COLO829 (cell line): ENCODE data around the gene GOLGA6L7.
"Not testable (repeated sequence)": the region's sequence is repeated elsewhere in the genome, so short reads cannot be mapped to it uniquely, and the experiment has no call there.

Source experiments
- DNase-seq: peaks from one replicate; pipeline ENCODE4 v3.0.0; 2012; ENCODE audit warnings: low spot score

GOLGA6L7 gene

DNA sequence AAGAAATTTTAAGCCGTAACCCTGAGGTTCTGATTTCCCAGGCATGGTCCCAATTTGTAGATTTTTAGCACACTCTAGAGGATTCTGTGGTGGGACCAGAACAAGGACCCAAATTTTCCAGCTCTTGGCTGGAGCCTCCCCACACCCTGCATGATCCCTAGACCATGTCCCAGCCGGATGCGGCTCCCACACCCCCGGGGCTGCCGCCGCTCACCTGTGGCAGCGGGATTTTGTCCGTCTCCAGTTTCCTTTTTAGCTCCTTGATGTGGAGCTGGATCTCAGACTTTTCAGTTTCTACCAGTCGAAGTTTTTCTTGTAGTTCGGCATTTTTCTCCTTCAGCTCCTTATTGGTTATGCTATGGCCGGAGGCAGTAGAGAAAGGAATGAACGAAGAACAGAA is 4.9 kb downstream of the GOLGA6L7 start:
- not testable (repeated sequence) for DNase-seq

DNA sequence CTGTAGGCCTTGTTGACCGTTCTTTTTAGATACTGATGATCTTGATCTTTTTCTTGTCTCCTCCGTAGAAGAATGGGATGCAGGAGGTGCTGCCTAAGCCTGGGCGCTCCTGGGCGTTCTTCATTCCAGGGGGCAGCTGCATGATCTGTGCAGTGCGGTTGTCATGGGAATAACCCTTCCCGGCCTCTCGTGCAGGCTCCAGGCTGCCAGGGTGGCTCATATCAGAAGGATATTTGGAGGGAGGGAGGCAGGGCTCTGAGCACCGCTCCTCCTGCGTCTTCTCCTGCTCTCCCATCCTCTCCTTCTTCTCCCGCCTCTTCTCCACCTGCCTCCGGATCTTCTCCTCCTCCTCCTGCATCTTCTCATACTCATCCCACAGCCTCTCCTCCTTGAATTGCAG is 6.2 kb downstream of the GOLGA6L7 start:
- not testable (repeated sequence) for DNase-seq

DNA sequence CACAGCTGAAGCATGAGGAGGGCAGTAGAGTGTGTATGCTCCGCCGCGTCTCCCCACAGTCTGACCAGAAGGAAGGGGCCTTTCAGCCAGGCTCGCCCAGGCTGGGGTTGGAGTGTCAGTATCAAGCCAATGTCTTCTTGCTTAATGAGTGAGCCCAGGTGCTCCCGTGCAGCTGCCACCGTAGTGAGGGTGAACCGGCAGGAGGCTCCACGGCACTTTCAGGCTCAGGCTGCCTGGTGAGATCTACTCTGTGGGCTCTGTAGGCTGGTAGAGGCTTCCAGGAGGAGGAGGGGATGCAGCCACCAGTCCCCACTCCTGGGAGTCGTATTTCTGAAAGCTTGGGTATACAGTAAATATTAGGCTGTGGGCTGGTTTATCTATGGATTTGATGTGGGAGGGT is 8.2 kb downstream of the GOLGA6L7 start:
- not testable (repeated sequence) for DNase-seq

DNA sequence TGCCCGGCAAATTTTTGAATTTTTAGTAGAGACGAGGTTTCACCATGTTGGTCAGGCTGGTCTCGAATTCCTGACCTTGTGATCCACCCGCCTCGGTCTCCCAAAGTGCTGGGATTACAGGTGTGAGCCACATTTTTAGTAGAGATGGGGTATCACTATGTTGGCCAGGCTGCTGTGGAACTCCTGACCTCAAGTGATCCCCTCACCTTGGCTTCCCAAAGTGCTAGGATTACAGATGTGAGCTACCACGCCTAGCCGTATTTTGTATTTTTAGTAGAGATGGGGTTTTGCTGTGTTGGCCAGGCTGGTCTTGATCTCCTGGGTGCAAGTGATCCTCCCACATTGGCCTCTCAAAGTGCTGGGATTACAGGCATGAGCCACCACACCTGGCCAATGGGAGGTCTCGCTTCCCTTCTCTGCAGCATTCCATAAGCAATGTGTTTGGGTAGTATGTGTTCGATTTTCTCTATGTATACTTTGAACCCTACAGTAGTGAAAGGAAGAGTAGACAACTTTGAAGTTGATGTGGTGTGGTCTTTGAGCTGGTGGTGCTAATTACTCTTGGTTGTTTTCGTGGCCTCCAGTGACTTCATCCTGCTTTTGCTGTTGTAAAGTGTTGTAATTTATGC is 13.4 kb downstream of the GOLGA6L7 start:
- DNase-seq, result not testable (repeated sequence)

DNA sequence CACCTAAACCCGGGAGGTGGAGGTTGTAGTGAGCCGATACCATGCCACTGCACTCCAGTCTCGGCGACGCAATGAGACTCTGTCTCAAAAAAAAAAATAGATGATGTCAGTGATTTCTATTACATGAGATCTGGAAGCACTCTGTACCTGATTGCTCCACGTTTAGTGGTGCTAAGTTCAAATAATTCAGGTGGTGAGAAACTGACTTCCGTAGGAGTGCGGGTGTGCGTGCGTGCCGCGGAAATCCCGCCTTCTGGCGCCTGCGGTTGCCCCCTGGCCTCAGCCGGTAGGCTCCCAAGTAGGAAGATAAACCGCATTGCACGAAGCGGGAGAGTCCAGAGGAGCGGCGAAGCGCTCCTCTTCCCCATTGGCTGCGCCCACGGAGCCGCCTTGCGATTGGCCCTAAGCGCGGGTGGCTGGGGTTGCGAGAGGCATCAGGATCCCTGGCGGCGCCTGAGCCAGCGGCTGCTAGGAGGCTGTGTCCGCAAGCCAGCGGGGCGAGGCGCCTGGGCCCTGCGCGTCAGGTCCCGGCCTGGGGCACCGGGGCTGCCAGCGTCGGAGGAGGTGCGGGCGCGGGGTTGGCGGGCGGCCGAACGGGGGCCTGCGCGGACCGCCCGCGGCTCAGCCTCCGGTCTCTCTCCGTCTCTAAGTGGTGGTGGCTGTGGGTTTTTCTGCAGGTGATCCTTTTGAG is 16.4 kb downstream of the GOLGA6L7 start:
- DNase-seq, result not testable (repeated sequence)

DNA sequence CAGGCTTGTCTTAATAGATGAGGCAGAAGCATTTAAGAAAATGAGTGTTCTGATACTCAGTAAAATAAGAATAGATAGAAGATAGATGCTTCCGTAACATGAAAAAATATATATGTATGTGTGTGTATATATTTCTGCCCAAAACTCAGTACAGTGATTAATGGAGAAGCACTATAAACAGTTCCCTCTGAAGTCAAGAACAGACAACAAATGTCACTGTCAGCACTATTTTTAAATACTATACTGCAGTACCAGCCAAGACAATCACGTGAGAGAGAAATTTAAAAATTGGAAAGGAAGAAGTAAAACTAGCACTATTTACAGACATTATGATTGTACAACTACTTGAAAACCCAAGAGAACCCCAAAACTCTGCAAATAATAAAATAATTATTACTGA is 27.0 kb downstream of the GOLGA6L7 start:
- not testable (repeated sequence) for DNase-seq

DNA sequence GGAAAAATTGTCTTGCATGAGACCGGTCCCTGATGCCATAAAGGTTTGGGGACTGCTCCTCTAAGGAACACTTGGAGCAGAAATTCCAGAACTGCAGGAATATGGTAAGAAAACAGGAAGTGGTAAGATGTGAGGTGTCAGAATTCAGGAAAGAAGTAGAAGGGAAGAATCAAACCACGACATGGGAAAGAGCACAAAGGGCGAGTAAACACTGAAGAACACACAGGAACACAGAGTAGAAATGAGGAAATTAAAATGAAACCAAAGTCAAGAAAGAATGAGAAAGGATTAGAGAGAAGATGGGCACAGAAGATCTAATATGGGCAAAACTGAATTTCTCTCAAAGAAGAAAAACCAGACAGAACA is 28.5 kb downstream of the GOLGA6L7 start:
- DNase-seq, result not testable (repeated sequence)

DNA sequence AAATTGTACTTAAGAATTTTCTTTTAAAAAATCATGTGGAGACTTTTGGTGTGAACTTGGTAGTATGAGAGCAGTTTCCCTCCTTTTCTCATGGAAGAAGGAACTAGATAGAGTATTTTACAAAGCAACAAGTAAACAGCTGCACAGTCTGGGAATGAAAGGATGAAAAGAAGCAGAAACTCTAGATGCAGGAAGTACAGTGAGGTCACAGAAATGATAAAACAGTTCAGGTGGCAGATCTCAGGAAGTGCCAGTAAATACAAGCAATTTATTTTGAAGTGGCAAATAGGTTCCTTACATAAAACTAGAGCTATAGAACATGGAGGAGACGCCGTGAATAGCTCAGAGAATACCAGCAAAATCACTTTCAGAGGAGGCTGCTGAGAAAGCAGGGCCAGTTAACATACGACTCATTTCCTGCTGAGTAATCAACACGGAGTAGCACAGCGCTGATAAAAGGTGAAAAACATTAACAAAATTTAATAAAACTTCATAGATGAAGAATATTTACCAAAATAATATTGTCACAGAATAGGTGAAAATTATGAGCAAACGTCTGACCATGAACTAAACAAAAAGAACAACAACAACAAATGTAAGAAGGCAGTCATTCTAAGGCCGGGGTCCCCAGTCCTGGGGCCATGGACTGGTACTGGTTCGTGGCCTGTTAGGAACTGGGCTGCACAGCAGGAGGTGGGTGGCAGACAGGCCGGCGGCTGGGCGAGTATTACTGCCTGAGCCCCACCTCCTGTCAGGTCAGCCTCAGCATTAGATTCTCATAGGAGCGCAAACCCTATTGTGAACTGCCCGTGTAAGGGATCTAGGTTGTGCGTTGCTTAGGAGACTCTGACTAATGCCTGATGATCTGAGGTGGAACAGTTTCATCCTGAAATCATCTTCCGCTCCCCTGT is 29.2 kb downstream of the GOLGA6L7 start:
- DNase-seq, result not testable (repeated sequence)

DNA sequence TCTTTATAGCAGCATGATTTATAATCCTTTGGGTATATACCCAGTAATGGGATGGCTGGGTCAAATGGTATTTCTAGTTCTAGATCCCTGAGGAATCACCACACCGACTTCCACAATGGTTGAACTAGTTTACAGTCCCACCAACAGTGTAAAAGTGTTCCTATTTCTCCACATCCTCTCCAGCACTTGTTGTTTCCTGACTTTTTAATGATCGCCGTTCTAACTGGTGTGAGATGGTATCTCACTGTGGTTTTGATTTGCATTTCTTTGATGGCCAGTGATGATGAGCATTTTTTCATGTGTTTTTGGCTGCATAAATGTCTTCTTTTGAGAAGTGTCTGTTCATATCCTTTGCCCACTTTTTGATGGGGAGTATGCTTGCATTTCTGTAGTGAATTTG is 30.3 kb downstream of the GOLGA6L7 start:
- DNase-seq, result not testable (repeated sequence)

DNA sequence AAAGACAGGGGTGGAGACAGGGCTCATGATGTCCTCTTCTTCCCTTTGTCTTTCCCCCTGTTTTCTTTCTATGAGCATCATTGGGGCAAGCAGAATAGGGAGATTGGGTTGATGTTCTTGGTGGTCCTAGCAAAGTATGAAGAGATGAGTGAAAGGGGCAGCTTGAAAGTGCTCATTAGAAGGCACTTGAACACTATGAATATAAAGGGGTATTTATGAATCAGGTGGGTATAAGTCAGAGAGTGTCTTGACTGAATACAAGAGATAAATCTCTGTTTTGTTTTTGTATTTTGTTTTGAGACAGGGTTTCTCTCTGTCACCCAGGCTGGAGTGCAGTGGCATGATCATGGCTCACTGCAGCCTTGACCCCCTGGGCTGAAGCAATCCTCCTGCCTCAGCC is 34.4 kb downstream of the GOLGA6L7 start:
- not testable (repeated sequence) for DNase-seq

DNA sequence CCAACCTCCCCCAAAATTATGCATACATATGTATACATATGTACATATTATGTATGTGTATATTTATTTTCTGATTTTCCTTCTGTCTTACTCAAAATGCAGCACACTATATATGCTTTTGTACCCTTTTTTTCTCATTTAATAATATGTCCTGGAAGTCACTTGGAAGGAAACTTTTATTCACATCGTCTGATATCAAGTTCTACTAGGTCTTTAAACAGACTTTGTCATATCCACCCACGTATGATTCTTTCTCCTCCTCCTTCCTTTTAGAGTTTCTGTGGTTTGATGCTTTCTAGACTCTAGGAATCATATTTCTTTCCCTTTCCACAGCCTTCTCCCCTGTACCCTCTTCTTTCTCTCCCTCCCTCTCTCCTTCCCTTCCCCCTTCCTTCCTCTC is 35.1 kb downstream of the GOLGA6L7 start:
- DNase-seq, result not testable (repeated sequence)

DNA sequence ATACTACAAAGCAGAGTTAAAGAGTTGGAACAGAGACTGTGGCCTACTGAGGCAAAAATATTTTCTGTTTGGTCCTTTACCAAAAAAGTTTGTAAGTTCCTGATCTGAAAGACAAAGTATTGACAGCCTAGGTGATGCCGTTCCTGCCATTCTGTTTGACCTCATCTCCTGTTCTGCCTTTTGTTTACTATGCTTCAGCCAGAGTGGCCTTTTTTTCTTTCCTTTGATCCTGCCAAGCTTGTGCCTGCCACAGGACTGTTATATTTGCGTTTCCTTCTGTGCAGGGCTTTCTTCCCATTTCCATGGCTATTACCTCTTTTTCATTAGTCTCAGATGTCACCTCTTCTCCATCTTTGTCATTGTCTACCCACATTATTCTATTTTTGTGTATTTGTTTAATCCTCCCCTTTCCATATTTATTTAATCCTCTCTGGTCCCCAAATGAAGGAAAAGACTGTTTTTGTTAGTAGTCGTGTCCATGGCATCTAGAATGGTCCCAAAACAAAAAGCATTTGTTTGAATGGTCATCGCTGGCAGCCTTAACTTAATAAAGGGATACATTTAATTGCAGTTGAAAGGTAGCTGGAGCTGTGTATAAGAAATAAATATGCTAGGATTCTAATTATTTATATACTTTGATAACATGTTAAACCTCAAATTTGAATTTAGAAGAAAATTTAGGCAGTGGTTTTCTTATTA is 36.4 kb downstream of the GOLGA6L7 start:
- DNase-seq, result not testable (repeated sequence)

DNA sequence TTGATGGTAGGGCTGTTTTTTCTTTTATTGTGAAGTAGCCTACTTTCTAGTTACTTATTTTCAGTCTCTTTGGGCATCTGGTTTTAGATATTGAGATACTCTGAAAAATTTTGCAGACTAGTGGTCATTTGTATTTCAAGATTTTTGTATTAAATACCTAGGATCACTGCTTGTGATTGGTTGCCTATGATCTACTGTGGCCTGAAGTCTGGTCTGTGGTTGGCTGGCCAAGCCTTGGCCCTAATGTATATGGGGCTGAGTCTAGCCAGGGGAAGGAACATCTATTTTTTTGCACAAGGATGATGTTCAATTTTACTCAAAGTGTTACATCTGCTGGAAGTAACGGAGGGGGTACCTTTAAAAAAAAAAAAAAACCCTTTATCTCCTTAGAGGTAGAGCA is 38.0 kb downstream of the GOLGA6L7 start:
- not testable (repeated sequence) for DNase-seq

DNA sequence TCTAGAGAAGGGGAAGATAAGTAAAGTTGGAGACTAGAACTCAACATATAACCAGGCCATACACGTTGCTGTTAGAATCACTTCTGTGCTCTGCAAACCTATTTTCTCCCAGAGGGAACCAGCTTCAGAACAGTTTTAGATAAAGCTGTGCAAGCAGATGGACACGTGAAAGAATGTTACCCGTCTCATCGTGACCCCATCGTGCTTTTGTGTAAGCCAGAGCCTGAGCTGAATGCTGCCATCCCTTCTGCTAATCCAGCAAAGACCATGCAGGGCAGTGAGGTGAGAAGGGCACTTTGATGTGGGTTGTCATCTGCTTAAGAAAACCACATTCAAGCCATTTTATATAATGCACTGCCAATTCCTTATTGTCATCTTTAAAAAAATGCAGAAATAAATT is 40.3 kb downstream of the GOLGA6L7 start:
- DNase-seq, result not testable (repeated sequence)

DNA sequence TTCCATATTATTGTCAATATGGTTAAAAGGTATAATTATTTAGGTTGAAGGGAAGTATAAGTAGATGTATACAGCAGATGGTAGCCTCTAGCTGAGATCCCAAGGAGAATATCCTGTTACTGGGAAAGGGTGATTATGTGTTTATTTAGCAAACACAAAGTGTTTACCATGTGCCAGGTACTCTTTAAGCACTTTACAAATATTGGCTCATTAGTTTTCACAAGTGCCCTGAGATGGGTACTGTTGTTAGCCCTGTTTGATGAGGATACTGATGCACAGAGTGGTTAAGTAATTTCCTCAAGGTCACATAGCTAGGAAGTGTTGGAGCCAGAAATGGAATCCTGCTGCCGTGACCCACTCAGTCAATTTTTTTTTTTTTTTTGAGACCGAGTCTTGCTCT is 48.1 kb downstream of the GOLGA6L7 start:
- not testable (repeated sequence) for DNase-seq

DNA sequence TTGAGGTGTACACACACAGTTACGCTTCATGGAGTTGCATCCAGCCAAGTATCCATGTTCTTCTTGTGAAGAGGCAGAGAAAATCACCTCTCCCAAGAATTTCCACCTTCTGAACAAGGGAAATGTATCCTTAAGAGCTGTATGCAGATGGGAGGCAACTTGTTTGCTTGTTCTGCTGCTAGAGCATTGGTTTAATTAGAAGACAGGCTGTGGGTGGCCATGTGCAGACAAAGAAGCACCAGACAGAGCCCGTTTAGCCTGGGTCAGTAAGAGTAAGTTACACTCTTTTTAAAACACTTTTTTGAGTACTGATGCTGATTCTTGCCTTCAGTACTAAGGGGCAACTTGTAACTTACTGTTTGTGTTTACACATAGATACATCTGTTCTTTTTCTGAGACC is 50.2 kb downstream of the GOLGA6L7 start:
- DNase-seq, result not testable (repeated sequence)

DNA sequence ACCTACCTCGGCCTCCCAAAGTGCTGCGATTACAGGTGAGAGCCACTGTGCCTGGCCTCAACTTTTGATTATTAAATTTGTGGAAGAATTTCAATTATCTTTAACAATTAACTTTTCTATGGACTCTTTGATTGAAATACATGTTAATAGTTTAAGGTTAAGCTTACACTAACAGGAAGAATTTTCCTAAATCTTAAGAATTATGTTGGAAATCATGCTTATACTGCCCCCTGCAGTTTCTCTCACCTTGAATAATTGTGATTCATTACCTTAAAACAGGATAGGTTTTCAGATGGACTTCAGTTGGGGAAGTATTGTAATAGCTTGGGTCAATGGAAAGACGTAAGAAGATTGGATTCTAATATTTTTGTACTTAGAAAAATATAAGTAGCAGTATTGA is 54.2 kb downstream of the GOLGA6L7 start:
- DNase-seq, result not testable (repeated sequence)
